Activated CD8-positive, alpha-beta memory T cell treated with anti-CD3 and anti-CD28 coated beads for 24 hours (primary cell): Measurements from ENCODE around the gene CD300LF.

Source experiments
- DNase-seq: peaks from one replicate; pipeline ENCODE4 v3.0.0-alpha.2; 2020

Gene CD300LF

DNA sequence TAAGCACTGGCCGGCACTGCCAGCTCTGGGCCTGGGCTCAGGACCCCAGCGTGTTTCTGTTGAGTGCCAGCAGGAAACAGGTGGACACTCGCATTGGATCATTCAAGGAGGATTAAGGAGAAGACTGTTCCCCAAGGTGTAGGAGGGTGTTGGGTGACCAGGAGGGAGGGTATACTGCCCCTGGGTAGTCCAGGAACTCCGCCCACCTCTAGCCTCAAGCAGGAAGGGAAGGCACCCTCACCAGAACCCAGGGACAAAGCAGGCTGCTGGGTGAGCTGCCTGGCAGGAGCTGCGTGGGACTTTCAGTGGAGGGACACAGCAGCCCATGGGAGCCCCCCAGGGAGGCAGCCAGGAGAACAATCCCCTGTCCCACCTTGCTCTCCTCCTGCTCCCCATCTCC is 16.6 kb upstream of the CD300LF start:
- DNase-seq, result no peak

DNA sequence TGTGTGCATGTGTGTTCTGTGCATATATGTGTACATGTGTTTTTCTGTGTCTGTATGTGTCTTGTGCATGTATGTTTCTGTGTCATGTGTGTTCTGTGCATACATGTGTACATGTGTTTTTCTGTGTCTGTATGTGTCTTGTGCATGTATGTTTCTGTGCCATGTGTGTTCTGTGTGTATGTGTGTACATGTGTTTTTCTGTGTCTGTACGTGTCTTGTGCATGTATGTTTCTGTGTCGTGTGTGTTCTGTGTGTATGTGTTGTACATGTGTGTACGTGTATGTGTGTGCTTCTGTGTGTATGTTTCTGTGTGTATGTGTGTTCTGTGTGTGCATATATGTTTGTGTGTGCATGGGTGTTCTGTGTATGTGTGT is 16.0 kb upstream of the CD300LF start:
- DNase-seq, result no peak

DNA sequence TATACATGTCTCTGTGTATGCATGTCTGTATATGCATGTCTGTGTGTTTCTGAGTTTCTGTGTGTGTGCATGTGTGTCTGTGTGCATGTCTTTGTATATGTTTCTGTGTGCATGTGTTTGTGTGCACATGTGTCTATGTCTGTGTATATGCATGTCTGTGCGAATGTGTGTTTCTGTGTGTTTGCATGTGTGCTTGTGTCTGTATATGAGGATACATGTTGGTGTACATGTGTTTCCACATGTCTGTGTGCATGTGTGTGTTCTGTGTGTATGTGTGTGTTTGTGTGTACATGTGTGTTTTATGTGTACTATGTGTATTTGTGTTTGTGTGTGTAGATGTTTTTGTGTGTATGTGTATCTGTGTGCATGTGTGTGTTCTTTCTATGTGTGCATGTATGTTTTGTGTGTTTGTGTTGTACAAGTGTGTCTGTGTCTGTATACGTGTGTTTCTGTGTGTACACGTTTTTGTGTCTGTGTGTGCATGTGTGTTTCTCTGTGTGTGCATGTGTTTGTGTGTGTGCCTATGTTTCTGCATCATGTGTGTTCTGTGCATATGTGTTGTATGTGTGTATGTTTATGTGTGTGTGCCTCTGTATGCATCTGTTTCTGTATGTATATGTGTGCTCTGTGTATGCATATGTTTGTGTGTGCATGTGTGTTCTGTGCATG is 15.4 kb upstream of the CD300LF start:
- DNase-seq, result no peak

DNA sequence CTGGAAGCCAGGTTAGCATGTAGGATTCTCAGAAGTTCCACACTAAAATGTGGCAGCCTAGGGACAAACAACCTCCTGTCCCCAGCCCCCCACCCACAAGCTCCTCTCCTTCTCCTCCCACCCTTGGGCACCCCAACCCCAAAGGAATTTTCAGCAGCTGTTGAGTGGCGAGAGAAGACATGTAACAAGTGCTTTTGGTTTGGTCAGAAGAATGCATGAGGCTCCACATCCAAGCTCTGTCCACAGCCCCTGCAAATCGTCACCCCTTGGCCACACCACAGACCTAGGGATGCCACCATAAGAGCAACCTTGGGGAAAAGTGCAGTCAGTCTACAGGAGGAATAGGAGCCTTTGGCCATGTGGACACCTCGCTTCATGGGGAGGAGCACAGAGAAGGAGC is 12.4 kb upstream of the CD300LF start:
- no peak for DNase-seq

DNA sequence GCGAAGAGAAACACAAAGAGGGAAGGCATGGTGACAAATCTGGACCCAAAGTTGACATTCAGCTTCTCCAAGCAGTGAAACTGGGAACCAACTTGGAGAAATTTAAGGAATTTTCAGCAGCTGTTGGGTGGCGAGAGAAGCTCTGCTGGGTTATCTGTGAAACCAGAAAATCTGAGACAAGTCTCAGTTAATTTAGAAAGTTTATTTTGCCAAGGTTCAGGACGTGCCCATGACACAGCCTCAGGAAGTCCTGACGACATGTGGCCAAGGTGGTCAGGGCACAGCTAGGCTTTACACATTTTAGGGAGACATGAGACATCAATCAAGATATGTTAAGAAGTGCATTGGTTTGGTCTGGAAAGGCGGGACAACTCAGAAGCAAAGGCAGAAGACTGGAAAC is 11.2 kb upstream of the CD300LF start:
- no peak for DNase-seq

DNA sequence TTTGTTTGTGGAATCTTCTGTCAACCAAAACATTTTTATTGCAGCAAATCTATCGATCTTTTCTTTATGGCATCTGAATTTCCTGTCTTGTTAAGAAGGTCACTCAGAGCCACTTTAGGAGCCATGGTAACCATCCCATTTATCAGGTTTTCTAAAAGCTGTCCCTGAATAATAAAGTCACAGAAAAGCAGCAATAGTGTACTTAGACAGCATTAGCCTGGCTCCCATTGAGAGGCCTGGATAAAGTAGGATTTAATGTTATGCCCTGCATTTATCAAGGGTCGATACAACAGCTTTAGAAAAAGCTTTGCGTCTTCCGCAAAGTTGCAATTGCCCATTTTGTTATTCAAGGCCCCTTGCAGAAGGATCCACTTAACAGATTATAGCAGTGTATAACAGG is 10.1 kb upstream of the CD300LF start:
- DNase-seq, result no peak

DNA sequence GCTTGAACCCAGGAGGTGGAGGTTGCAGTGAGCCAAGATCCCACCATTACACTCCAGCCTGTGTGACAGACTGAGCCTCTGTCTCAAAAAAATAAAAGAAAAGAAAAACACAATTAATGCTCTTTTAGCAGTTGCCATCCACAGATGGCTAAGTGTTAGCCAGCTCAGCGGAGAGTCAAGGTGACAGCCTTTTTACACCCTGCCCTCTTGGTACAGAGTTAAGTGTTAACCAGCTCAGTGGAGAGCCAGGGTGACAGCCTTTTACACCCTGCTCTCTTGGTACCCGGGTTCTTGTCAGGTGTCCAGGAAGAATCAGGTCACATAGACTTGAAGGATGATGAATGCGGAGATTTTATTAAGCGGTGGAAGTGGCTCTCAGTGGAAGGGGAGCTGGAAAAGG is 7.8 kb upstream of the CD300LF start:
- DNase-seq, result no peak

DNA sequence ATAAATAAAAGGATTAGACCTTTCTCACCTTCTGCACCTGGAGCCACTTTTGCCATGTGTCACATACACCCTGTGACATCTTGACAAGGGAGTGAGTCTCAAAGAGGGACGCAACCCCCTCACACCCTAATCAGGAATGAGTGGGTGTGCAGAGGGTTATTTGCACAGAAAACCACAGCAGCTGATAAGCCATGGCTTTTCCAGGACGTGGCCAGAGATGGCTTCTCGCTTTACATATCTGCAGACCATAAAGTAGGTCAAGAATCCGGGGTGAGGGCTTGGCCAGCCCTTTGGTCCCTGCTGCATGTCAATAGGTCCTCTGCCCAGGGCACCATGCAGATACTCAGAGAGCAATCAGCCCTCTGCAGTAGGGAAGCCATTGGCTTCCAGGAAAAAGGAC is 2.4 kb upstream of the CD300LF start:
- no peak for DNase-seq

DNA sequence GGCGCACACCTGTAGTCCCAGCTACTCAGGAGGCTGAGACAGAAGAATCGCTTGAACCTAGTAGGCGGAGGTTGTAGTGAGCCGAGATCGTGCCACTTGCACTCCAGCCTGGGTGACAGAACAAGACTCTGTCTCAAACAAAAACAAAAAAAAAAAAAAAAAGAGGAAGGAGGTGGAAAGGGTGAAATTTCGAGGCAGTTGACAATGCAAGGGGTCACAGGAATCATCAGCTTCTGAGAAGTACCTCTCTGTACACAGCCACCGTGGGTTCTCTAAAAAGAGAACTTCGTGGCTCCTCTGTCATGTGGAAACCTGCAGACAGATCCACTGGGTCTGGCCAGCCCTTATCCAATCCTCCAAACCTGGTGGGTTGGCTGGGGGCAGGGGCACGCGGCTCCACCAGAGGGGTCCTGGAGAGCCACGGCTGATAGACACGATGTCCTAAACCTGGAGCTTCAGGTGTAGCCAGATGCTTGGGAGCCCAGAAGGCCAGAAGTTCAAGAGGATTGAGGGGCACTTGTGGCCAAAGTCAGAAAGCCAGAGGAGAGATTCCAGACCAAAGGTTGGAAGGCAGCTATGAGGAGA is 540 bp upstream of the CD300LF start:
- DNase-seq, result no peak

DNA sequence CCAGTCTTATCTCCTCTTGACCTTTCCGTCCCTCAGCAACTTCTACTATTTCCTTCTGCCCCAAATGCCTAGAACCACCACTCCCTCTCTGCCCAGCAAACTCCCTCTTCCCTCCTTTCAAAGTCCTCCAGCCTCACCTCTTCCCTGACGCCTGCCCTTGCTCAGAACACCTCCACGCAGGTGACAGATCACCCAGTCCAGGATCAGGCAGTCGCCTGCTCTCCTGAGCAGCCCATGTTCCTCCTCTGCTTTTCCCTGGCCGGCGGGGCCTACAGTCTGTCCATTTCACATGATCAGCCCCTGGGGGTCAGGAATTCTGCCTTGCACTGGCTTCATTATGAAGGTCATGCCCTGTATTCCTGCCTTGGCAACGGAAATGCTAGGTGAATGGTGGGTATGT is 422 bp downstream of the CD300LF start:
- DNase-seq, result no peak

DNA sequence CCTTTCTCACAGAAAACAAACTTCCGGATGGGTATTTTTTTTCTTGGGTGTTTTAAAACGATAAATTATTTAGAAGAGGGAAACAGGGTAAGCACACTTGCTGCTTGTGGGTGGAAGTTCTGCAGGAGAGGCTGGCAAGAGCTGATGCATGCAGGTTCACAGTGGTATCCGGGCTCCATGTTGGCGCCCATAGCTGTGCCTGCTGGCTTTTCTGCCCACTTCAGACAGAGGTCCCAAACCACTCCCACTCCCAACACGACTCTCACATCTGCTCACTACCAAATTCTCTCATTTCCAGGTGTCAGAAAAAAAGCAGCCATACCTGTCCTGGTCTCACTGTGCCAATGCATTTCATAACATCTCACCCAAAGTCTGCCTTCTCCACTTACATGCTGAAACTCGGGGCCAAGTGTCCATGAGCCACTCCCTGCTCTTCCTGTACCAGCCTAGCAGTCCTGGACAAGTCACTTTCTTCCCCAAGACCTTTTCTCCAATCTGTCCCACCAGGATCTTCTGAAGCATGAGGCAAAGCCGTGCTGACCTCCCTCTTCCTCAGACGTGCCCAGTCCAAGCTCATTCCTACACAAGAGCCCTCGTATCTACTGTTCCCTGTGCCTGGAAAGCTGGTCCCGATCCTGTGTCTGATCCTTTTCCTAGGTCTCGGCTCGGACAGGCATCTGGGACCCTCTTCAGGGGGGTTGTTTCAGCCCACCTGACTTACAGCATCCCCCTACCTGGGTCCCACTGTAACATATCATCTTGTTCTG is 1.5 kb downstream of the CD300LF start:
- DNase-seq, result no peak

DNA sequence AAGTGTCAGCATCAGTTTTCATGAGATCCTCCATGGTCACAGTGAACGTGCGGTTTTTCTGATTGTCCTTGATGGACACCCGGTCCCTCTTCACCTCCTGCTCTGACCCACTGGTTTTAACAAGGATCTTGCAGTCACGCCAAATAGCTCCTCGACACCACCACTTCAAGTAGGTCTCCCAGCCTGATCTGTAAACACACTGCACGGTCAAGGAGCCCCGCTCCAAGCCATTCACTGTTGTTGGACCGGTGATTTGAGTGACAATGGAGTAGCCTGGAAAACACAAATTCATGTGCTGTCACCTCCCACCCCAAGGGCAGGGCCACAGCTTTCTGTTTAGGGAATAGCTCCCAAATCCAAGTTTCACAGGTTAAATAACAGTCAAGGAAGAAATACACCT is 8.2 kb downstream of the CD300LF start:
- no peak for DNase-seq

DNA sequence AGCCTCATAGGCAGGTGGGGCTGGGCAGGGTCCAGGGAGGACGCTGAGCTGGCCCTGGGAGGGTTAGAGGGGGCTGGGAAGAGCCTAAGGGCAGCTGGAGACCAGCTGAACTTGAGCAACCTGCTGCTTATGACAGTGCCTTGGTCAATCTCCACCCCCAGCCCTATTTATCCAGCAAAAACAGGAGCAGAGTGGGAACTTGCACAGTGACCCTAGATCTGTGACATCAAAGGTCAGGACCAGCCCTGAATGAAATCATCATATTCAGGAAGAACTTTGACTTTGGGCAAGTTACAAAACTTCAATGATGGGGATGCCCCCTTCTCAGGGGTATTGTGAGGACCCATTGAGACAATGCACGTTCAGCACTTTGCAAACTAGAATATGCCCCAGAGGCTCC is 9.4 kb downstream of the CD300LF start:
- no peak for DNase-seq

DNA sequence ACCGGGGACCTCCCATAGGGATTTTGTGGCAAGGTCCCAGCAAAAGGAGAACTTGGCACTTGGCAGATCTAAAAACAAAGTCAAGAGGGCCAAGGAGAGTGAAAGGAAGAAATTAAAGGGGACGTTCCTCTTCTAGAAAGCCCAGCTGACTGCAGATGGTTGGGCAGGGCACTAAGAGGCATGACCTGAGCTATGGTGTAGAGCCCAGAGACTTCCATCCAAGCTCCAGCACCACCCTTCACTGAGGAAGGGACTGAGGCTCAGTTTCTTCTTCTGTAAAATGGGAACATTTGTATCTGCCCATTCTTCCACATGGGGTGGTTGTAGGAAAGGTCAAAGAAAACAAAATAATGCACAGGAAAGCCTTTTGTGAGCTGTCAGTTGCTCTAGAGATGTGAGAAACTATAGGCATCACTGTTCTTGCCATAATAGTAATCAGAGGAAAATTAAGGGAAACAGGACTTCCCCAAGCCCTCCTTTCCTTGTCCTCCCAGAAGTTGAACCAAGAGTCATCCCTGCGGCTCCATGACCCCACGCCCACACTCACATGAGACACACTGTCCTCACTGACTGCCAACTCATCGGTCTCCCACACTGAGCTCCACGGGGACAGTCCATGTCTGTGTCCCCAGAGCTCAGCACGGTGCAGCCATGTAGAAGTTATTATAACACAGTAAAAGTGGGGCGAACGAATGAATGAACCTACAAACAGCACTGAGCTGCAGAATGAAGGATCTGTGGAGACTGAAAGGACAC is 10.4 kb downstream of the CD300LF start:
- no peak for DNase-seq

DNA sequence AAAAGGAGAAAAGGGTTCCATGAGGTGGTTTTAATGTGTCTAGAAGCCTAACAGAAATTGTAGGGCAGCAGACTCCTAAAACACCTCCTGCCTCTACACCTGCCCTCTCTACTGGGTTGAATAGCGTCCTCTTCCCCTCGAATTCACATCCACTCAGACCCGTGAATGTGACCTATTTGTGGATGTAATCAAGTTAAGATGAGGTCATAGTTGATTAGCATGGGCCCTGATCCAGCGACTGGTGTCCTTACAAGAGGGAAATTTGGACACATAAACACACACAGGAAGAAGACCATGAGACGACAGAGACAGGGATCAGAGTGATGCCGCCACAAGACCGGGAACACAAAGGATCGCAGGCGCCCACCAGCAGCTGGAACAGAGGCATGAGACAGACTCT is 13.5 kb downstream of the CD300LF start:
- DNase-seq, result no peak

DNA sequence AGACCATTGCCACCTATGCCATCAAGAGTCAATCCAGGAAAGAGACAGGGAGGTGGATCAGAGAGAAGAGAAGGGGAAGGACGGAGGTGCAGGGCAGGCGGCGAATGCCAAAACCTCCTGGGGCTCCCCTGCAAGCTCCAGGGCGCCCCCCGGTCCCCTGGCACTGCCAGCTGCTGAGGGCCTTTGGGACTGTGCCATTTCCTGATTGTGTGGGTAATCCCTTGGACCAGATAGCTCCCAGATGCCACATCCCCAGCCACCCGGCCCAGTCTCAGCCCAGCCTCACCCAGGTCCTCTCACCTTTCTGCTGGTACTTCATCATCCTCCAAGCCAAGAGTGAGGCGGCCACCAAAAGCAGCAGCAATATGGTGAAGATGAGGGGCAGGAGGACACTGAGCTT is 14.7 kb downstream of the CD300LF start:
- DNase-seq, result no peak

DNA sequence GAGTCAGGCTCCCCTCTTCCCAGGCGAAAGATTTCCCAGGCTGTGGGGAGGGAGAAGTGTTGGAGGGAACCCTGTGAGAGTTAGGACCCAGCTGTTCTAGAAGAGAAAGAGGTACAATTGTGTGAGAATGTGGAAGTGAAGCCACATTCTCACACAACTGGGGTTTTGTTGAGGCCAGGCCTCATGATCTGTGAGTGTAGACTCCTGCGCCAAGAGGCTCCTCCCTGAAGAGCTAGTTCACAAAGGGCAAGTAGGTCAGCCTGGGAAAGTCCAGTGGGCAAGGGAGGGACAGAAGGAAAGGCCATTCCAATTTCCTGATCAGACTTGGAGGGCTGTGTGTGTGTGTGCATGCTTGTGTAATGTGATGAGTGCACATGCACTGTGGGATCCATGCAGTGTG is 15.2 kb downstream of the CD300LF start:
- no peak for DNase-seq

DNA sequence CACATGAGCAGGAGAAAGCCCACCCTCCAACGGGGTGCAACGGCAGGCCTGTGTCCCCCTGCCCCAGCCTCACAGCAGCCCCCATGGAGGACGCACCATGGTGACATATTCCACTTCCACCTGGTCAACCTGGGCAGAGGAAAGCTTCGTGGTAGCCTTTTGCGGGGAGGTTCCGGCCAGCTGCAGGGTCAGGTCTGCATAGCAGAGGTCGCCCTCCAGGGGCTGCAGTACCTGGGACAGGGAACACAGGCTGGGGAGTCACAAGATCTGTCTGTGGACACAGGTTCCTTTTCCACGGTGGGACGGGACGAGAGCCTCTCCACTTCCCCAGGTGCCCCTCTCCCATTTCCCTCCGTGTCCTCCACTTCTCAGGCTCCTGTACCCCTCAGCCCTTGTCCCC is 17.1 kb downstream of the CD300LF start:
- no peak for DNase-seq

DNA sequence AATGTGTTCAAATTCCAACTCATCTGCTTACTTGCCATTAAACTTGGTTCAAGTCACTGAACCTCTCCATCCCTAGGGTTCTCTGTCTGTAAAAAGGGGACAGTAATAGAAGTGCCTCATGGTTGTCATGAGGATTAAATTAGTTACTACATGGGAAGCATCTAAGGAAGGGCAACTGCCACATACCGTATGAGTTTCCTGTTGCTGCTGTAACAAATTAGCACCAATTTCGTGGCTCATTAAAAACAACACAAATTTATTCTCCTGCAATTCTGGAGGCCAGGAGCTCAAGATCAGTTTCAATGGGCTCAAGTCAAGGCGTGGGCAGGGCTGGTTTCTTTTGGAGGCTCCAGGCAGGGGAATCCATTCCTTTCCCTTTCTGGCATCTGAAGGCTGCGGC is 18.6 kb downstream of the CD300LF start:
- DNase-seq, result no peak

DNA sequence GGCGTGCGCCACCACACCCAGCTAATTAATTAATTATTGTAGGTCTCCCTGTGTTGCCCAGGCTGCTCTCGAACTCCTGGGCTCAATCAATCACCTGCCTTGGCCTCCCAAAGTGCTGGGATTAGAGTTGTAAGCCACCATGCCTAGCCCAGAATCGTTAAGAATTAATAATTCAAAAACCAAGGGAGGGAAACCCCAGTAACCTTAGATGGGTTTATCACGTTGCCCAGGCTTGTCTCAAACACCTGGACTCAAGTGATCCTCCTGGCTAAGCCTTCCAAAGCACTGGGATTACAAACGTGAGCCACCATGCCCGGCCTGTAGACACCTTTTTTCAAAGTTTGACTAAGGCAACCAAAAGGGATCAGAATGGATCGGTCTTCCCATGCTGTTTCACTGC is 21.6 kb downstream of the CD300LF start:
- DNase-seq, result no peak

DNA sequence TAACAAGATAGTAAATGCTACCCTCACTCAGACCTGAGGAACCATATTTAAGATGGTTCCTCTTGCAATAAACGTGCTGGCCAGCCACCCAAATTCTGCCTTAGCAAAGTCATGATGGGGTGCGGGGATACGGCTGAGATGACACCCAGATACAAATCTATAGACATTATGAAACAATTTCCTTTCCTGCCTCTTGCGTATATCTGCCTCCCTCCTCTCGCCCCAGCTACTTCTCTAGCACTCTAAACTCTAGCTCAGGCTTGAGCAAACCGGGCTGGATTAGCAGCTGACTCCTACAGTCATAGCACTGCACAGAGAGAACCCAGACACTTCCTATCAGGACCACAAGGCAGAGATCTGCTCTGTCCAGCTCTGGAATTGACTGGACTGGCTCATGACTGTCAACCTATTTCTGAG is 22.3 kb downstream of the CD300LF start:
- DNase-seq, result no peak

DNA sequence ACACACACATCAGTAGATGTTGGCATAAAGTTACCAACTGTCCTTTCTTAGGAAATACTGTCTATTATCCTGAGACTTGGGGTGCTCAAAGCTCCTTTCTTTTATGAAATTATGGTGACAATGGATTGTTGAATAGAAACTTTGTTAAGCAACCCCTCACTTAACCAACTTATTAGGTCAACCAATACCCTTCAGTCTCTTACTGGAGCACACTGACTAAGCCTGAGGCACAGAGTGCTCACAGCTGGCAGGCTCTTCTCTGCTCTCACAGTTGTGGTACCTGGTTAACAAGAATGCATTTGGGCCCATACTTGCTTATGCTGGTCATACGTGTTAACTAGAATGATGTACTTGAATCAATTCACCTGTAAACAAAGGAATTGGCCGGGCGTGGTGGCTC is 24.8 kb downstream of the CD300LF start:
- DNase-seq, result no peak

DNA sequence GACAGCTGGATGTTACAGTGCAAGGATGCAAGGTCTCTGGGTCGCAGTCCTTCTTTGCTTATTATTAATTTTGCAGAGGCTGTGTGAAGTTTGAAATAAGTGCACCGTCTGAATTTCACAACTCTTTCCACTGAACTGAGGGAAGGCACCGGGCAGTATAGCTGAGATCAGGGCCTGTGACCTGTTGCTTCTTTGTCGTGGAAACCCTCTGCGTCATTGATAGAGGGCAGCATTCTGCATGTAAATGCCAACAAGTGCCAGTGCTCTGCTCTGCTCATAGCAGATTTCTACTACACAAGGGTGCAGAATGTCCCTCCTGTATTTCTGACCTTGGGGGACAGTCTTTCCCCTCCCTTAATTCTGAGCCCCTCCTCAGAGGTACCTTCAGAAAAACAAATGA is 26.0 kb downstream of the CD300LF start:
- no peak for DNase-seq
